ENCODE data around the gene SLC23A3. TPM values are rescaled to one million over a fixed set of nuclear protein-coding genes. Genes with fewer than 3 reads are reported as not detected.
A peak's percentile ranks its signal among the peaks of the same experiment; 100 is the strongest.

Gene SLC23A3
- total RNA-seq, 2 experiments from 2014 or later, result 4.4 to 4.7 TPM

GRCh38 chr2:219119422-219120043 lies 50.3 kb downstream of the SLC23A3 start:
- no peak overlapping the region for H3K4me3 Mint-ChIP-seq
- peaks cover 5% of the 10 kb centered on the region for H3K4me1 Mint-ChIP-seq
- no peak overlapping the region for H3K27ac Mint-ChIP-seq
- H3K27me3 Mint-ChIP-seq, result no peaks in the 10 kb centered on the region
- DNase-seq (peak; percentile 49), ATAC-seq (ENCODE audit: low read depth) (no peak)
- no peaks in the 10 kb centered on the region for H3K36me3 Mint-ChIP-seq
- no peaks in the 10 kb centered on the region for H3K9me3 Mint-ChIP-seq
- POLR2A ChIA-PET, result interaction anchor here (0.6 kb wide), 1 partner anchor 92 kb away, joined by 5 read pairs; no protein-coding TSS in a partner anchor

- Mint-ChIP-seq H3K4me3 (no peak overlapping the region), H3K9me3 (no peaks in the 10 kb centered on the region), H3K27ac (no peak overlapping the region), H3K4me1 (no peaks in the 10 kb centered on the region), H3K27me3 (no peaks in the 10 kb centered on the region), H3K36me3 (no peaks in the 10 kb centered on the region)
- POLR2A ChIA-PET, result no interaction called here
- ATAC-seq (ENCODE audit: low read depth) (no peak), DNase-seq (no peak)
Observed at GRCh38 chr2:219118504-219118903, 51.3 kb downstream of the SLC23A3 start.

- DNase-seq (no peak), ATAC-seq (ENCODE audit: low read depth) (no peak)
- no peaks in the 10 kb centered on the region for H3K9me3 Mint-ChIP-seq
- H3K4me1 Mint-ChIP-seq, result no peaks in the 10 kb centered on the region
- H3K27ac Mint-ChIP-seq, result no peak overlapping the region
- H3K27me3 Mint-ChIP-seq, result no peaks in the 10 kb centered on the region
- POLR2A ChIA-PET, result no interaction called here
- H3K36me3 Mint-ChIP-seq, result no peaks in the 10 kb centered on the region
- no peak overlapping the region for H3K4me3 Mint-ChIP-seq
Observed at GRCh38 chr2:219116776-219117646, 52.8 kb downstream of the SLC23A3 start.

- POLR2A ChIA-PET, result no interaction called here
- H3K4me1 Mint-ChIP-seq, result peaks cover 8% of the 10 kb centered on the region
- no peaks in the 10 kb centered on the region for H3K27me3 Mint-ChIP-seq
- DNase-seq, result no peak
- no peak for ATAC-seq (ENCODE audit: low read depth)
- no peak overlapping the region for H3K27ac Mint-ChIP-seq
- H3K9me3 Mint-ChIP-seq, result no peaks in the 10 kb centered on the region
- H3K36me3 Mint-ChIP-seq, result peaks cover 3% of the 10 kb centered on the region
- H3K4me3 Mint-ChIP-seq, result no peak overlapping the region
Observed at GRCh38 chr2:219112651-219113338, 57.0 kb downstream of the SLC23A3 start.

GRCh38 chr2:219112062-219112406 lies 57.8 kb downstream of the SLC23A3 start:
- DNase-seq, result no peak
- Mint-ChIP-seq H3K27me3 (no peaks in the 10 kb centered on the region), H3K4me3 (no peak overlapping the region), H3K4me1 (peaks cover 8% of the 10 kb centered on the region), H3K27ac (no peak overlapping the region), H3K36me3 (peaks cover 3% of the 10 kb centered on the region), H3K9me3 (no peaks in the 10 kb centered on the region)
- POLR2A ChIA-PET, result no interaction called here
- no peak for ATAC-seq (ENCODE audit: low read depth)

Other genes with a start within 250 kb of the SLC23A3 start
- gene CDK5R2, start 210.4 kb downstream of the SLC23A3 start, total RNA-seq, result not detected
- not detected for gene FEV, start 184.8 kb downstream of the SLC23A3 start, total RNA-seq
- gene CRYBA2, start 176.6 kb downstream of the SLC23A3 start, total RNA-seq, result not detected
- not detected for gene CFAP65, start 128.5 kb downstream of the SLC23A3 start, total RNA-seq
- not detected for gene IHH, start 109.1 kb downstream of the SLC23A3 start, total RNA-seq
- gene NHEJ1, start 9.2 kb downstream of the SLC23A3 start, total RNA-seq, result 10 to 100 TPM; 16.7 to 17.1 TPM
- gene CNPPD1, start 6.9 kb upstream of the SLC23A3 start, total RNA-seq, result 10 to 100 TPM; 77.3 to 77.6 TPM
- 100 to 1,000 TPM; 129 TPM for gene RETREG2, start 8.2 kb upstream of the SLC23A3 start, total RNA-seq
- gene ZFAND2B, start 36.8 kb upstream of the SLC23A3 start, total RNA-seq, result 10 to 100 TPM; 68.1 to 69.8 TPM
- 10 to 100 TPM; 13.1 to 14.3 TPM for gene ABCB6, start 48.9 kb upstream of the SLC23A3 start, total RNA-seq
- 10 to 100 TPM; 56.0 to 62.1 TPM for gene ATG9A, start 59.6 kb upstream of the SLC23A3 start, total RNA-seq
- gene ANKZF1, start 59.8 kb upstream of the SLC23A3 start, total RNA-seq, result 100 to 1,000 TPM; 170 to 177 TPM
- 1 to 10 TPM; 3.3 to 4.1 TPM for gene GLB1L, start 75.4 kb upstream of the SLC23A3 start, total RNA-seq
- gene STK16, start 75.5 kb upstream of the SLC23A3 start, total RNA-seq, result 10 to 100 TPM; 34.0 to 36.0 TPM
- not detected for gene TUBA4B, start 83.2 kb upstream of the SLC23A3 start, total RNA-seq
- gene TUBA4A, start 83.9 kb upstream of the SLC23A3 start, total RNA-seq, result 100 to 1,000 TPM; 237 to 266 TPM
- 10 to 100 TPM; 65.9 to 67.5 TPM for gene DNAJB2, start 109.3 kb upstream of the SLC23A3 start, total RNA-seq
- gene PTPRN, start 139.4 kb upstream of the SLC23A3 start, total RNA-seq, result not detected
- gene RESP18, start 162.7 kb upstream of the SLC23A3 start, total RNA-seq, result not detected
- 10 to 100 TPM; 63.2 to 69.0 TPM for gene DNPEP, start 217.9 kb upstream of the SLC23A3 start, total RNA-seq
- not detected for gene DES, start 248.3 kb upstream of the SLC23A3 start, total RNA-seq

Data from activated naive CD8-positive, alpha-beta T cell treated with anti-CD3 and anti-CD28 coated beads, Interleukin-2, amount 10 ng/mL, durations not matched to agents 7 days and 5 days (primary cell).